Inflammatory macrophage (primary cell): ENCODE data around the gene KCNQ1OT1.

Experiments
- DNase-seq, 2 donors: peaks; one replicate each; pipeline ENCODE4 v3.0.0-alpha.2; 2020 to 2022

The KCNQ1OT1 gene

DNA sequence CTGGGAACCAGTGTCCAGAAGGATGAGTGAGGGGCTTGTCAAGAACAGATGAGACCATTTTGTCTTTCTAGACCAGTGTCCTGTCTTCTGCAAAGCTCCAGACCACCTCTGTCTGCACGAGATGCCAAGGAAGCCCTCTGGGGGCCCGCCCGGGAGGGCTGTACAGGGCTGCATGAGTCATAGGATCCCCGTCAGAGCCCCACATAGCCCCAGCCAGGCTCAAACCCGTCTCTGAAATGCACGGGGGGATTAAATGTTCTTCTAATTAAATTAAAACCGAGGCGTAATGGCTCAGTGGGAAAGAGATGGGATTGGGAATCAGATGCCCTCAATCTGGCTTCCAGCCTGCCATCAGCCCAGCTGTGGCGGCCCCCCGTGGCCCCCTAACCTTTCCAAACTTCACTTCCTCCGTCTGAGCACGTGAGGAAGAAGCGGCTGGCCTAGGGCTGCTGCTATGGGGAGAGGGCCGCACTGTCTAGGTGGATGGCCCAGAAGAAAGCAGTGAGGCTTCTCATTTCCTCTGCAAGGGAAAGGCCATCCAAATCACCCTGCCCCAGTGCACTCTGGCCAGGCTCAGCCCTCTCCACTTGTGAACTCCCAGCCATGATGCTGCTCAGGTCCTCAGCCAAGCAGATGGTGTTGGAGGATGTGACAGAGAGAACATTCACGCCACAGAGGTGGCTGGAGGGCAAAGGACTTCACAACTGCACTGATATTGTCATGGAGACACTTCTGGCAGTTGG is 32.8 kb downstream of the KCNQ1OT1 start:
- no peak for DNase-seq

DNA sequence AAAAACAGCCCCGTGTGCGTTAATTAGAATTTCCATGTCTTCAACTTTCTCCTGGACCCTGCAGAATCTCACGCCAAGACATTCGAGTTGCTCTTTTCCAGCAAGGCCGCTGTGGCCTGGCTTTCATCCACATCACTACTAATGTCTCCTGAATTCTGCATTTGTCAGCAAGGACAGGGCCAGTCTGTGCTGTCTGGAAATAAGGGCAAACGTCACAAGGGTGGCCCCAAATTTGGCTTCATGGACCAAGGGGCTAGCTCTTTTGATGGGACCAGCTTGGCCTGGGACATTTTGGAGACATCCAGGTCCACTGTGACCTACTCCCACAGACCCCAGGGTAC is 33.4 kb downstream of the KCNQ1OT1 start:
- DNase-seq, result no peak

DNA sequence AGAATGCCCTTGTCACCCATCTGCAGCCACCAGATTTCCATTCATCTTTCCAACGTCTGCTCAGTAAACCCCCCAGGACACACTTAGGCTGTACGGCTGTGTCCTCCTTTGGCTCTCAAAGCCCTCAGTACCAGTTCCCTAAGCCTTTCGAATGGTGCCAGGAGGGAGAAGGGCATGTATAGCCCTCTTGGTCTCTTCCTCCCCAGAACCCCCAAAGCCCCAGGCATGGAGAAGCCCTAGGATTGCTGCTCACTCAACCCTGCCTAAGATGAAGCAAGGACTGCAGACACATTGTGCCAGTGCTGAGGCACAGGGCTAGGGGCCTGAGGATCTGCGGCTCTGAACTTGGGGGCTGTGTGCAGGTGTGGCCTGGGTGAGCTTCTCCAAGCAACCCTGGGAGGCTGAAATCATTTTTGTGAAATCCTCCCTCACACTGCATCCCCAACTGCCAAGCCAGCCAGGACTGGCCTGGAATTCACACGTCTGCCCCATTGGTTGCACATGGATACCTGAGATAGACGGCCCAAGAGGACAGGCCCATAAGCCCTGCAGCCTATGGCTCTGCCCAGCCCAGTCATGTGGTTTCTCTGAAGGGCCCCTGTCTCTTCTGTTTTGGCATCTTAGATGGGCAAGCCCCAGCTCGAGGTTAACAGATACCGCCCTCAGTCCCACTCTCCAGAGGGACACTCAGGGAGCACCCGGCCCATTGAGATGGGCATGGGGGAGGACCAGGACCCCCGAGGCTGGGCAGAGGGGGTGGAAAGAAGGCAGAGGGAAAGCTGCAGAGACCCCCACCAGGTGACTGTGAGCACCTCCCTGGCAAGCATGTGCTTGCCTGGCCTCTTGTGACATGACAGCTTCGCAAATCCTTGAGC is 34.0 kb downstream of the KCNQ1OT1 start:
- DNase-seq, result no peak

DNA sequence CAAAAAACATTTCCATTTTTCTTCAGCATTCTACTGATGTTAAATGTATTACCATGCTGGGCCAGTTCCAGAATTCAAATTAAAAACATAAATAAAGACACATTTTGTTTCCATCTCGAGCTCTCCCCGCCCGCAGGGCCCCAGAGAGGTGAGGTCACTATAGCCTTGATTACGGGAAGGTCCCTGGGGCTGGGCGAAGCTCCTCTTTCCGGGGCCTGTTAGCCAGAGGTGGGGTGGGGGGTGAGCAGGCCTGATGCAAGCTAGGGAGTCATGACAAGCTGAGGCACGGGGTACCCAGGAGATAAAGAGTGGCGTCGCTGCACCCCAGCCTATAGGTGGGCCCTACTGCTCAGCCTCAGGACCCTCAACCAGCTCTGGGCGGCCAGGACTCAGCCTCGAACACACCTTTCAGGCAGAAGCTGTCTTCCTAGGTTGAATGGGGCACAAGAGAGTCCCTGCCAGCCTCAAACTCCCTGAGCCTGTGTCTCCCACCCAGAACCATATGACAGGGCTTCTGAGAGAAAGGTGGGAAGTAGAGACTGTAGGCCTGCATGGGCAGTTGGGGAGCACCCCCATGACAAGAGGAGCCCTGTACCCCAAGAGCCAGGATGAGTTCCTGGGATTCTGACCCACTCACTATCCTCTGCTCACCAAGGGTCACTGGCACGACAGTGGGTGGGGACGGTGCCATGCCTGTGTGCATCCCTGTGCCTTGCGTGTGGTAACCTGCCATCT is 34.8 kb downstream of the KCNQ1OT1 start:
- DNase-seq, result no peak

DNA sequence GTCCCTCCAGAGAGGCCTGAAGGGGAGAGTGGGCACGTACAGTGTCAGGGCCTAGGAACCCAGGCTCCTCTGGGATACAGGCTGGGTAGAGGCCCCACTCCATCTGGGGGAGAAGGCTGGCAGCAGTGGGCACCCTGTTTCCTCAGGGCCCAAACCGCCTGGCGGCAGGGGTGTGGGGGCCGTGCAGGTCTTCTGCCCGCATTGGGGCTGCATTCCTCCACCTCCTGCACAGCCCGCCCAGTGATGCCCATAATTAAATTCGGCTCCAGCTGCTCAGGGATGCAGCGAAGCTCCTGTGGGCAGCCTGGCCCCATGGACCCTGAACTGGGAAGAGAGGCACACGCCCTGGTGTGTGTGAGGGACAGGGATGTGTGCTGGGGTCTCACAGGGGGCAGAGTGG is 35.4 kb downstream of the KCNQ1OT1 start:
- DNase-seq, result no peak

DNA sequence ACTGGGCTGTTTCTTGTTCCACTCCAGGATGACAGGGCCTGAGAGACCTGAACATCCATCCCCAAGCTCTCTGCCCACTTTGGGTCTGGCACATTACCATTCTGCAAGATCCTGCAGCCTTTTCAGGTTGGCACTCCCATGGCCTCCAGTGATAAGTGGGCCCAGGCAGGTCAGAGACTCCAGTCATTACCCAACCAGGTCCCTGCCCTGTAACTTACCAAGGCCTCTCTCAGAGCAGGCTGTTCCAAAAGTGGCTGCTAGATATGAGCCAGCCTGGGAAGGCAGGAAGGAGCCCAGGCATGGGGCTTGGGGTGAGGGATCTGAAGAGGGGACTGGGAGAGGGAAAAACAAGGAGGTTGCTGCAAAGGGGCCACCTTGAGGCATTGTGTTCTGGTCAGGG is 35.9 kb downstream of the KCNQ1OT1 start:
- no peak for DNase-seq

DNA sequence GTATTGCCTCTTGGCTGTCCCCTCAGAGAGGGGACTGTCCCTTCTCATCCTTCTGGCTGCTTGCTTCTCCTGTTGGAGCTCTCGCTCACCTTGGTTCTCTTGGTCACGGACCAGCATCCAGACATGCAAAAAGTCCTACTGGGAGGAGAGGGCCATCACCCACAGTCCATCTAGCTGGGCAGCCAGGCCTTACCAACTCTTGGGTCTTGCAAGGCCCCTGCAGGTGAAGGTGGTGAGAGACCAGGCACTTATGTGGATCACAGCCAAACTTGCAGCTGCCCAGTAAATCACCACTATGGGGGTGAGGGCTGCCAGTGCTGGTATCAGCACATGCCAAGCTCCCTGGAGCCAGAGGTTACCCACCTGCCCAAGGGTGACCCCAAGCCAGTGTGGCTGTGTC is 36.3 kb downstream of the KCNQ1OT1 start:
- DNase-seq, result no peak

DNA sequence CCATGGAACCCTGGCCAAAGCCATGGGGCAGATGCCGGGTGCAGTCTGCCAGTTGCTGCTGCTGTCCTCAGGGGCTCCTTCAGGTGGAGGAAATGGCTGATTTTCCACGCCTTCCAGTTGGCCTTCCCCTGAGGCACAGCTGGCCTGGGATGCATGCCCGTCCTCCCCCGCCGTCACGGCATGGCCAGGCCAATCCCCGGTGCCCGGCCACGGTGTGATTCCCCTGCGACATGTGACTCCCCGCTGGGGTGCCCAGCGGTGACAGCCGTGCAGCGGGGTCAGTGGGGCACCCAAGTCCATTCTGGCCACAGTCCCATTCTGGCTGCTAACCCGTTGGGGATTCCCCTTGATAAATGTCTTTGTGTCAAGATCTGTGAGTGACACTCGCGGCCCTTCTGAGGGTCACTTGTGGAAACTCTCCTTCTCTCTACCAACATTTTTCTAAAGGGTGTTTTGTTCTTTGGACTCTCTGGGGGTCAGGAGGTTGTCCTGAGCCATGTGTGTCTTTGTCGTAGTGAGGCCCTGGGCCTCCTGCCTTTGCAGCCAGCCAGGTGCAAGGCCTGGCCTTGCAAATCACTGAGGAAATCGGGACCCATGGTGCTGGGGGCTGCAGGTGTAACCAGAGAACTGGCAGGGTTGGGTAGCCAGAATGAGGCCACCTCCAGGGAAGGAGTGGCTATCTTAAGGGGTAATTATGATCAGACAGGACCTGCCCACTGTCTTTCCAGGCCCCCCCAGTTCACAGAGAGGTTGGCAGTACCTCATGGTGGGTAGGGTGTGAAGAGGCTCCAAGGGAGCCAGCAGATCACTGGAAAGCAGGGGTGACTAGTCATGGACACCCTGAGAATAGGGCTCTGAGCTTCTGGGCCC is 37.1 kb downstream of the KCNQ1OT1 start:
- no peak for DNase-seq

DNA sequence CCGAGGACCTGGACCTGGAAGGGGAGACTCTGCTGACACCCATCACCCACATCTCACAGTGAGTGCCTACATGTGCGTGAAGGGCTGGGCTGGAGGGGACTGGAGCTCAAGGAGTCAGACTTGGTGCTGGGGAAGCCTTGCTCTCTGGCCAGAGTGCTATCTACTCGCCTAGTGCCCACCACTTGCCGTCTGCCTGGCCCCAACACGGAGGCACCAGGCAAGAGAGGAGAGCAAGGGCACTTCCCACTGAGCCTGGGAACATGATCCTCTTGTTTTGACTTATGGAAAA is 37.8 kb downstream of the KCNQ1OT1 start:
- DNase-seq, result no peak

DNA sequence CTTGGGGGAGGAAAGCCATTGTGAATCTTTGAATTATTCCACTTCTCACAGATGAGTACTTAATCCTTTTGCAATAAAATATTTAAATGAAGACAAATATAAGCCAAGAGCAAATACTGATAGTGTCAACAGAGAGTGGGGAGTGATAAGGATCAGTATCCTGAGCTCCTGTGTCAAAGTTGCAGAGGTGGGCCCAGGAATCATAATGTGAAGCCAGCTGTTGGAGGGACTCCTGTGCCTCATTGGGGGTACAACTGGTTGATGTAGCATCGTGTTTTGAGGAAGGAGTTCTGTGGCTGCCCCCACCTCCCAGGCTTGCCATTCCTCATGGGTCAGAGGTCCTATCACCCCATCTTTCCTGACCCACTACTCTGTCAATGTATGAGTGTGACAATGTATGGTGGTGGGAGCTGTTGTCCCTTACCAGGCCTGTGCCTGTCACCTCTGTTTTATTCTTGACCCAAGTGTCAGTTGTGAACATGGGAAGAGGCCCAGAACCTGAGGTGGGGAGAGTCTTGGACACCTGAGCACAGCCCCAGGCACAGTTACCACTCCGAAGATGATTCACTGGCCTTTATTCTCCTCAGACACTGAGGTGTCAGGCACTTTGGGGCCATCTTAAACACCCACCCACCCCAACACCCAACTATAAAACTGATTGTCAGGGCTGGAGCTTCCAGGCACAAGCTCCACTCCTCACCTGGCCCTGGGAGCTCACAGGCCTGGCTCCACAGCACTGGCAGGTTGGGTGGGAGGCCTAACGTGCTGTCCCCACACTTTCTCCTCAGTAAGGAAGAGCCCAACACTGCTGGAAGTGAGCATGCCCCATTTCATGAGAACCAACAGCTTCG is 38.4 kb downstream of the KCNQ1OT1 start:
- DNase-seq, result no peak

DNA sequence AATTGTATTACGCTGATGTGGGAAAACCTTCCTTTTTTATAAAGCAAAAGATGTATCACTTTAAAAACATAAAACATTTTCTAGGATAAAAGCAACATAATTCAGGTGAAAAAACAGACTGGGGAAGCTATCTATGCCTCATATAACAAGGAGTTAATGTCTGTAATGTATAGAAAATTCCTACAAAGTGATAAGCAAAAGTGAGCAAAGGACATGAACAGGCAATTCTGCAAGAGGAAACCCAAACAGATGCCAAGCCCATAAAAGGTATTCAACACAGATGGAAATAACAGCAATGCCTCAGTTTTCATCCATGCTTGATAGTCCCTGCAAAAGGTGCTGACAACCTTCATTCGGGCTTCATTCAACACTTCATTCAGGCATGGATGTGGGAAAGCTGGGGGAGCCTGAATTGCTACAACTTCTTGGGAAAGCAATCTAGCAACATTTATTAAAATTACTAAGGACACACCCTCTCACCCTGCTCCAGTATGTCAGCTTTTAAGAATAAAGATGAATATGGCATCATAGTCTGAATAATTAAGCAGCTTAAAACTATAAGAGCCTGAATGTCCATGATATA is 39.3 kb downstream of the KCNQ1OT1 start:
- no peak for DNase-seq

DNA sequence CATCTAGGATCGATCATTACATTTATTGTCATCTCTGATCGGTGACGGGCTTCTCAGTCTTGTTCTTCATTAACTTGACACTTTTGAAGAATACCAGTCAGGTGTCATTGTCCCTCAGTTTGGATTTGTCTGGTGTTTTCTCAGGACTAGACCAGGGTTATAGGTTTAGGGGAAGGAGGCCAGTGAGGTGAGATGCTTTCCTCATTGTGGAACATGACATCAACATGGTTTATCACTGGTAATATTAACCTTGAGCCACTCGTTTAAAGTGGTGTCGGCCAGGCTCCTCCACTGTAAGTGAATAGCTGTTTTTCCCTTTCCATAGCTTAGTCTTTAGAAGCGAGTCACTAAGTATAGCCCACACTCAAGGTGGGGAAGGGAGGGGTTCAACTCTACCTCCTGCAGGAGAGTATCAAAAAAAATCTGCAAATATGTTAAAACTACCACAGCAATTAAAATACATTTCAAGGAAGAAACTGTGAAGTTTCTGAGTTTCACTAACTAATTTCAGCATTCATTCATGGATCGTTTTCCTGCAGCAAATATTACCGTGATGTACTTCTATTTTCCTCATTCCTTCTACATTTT is 42.0 kb downstream of the KCNQ1OT1 start:
- no peak for DNase-seq

DNA sequence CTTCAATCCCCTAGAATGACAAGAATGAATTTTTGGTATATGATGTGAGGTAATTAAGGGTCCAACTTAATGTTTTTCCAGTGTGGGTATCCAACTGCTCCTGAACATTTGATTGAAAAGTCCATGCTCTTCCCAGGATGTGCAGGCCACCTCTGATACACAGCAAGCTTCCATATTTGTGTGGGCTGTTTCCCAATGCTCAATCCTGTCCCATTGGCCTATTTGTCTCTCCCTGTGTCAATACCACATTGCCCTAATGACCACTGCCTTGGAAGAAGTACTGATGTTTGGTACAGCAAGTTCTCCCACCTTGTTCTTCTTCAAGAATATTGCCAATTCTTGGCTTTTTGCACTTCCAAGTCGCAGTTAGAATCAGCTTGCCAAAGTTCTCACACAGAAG is 42.9 kb downstream of the KCNQ1OT1 start:
- no peak for DNase-seq

DNA sequence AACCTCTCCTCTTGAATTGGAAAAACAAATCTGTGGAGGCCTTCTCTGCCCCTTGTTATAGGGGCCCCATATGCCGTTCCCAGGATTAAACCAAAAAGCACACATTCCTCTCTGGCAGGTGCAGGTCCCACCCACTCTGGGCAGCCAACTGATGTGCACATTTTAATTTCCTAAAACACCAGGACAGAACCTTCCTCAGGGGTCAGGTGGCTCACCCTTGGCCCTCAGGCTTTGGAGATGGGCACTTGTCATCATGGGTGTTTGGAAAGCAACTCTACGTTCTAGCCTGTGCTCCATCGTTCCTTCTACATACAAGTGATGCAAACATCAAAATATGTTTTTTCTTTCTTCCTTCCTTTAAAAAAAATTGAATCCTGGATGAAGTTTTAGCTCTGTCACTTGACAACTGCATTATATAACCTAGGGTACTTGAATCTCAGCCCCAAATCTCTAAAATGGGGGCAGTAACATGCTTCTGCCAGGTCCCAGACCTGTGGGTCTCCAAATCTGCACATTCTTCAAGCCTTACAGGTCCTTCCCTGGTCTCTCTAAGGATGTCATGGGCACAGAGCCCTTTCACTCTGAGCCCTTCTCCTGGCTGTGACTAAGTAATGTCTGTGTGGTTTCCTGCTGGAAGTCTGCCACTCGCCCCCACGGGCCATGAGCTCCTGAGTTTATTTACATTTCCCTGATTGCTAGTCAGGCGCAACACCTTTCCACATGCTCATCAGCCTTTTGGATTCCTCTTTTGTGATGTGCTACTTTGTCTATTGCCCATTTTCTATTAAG is 43.8 kb downstream of the KCNQ1OT1 start:
- DNase-seq, result peak; percentile 5 to 6

DNA sequence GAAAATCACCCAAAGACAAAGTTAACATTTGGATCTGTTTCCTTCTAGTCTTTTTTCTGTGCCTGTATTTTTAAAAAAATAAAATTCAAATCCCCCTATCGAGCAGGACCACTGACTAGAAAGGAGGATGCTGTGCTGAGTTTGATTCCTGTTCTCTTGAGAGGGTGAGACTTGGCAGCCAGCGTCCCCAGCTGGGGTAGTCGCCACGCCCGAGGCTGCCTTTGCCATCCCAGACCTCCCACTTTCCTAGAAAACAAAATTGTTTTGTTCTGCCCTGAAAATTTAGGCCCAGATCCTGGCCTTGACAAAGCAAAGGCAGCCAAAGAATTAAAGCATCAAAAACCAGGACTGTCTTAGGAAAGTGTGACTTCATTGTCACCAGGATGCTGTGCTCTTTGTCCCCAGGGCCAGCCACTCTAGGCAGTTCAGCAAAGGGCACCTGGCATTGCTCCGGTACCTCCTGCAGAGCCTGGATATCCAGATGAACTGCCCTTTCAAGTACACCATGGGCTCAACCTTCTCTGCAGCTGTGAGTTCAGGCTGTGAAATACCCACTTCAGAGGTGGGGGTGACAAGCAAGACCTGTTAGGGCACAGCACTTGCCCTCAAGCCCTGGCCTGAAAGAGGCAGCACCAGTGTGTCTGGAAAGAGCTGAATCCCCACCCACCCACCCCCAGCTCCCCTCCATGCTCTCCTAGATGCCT is 44.6 kb downstream of the KCNQ1OT1 start:
- DNase-seq, result no peak

DNA sequence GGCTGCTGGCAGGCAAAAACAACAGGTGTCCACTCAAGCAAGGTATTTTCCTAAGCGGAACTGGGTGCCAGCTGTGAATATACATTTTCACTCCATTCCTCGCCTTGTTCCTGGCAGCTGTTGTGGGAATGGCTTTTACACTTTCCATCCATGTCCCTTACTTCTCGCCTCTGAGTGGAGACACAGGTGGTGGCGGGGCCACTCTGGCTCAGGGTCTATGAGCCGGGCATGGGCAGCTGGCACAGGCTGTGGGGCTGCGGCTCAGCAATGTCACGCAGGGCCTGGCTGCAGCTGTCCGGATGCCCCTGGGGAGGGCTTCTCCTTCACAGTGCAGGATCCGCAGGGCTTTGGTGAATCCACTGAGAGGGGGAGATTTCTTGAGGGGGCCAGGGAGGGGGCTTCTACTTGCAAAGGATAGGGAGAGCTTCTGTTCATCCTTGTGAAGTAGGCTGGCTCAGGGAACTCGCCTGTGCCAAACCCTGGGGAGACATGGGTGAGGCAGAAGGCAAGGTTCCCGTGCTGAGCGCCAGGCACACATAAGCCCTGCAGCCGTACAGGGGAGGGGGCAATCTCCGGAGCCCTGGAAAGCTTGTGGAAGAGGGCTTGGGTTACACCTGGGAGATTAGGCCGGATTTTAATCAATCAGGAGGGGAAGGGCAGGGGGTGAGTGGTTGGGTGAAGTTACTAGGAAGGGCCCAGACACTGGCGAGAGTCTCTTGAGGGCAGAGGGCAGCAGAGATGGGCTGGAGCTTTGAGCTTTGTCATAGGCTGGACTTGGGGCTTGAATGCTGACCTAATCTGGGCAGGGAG is 45.7 kb downstream of the KCNQ1OT1 start:
- no peak for DNase-seq

DNA sequence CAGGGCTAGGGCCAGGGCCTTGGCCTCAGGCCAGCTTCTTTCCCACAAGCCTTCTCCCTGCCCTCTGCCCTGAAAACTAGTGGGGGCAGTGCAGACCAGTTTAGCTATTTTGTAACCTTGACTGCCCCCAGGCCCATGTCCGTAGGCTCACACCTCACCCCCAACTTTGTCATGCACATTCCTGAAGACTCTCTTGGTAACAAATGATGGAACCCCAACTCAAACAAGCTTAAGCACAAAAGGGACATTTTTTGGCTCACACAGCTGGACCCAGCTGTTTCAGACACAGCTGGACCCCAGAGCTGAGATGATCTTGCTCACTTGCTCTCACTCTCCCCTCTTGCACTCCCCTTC is 46.6 kb downstream of the KCNQ1OT1 start:
- no peak for DNase-seq

DNA sequence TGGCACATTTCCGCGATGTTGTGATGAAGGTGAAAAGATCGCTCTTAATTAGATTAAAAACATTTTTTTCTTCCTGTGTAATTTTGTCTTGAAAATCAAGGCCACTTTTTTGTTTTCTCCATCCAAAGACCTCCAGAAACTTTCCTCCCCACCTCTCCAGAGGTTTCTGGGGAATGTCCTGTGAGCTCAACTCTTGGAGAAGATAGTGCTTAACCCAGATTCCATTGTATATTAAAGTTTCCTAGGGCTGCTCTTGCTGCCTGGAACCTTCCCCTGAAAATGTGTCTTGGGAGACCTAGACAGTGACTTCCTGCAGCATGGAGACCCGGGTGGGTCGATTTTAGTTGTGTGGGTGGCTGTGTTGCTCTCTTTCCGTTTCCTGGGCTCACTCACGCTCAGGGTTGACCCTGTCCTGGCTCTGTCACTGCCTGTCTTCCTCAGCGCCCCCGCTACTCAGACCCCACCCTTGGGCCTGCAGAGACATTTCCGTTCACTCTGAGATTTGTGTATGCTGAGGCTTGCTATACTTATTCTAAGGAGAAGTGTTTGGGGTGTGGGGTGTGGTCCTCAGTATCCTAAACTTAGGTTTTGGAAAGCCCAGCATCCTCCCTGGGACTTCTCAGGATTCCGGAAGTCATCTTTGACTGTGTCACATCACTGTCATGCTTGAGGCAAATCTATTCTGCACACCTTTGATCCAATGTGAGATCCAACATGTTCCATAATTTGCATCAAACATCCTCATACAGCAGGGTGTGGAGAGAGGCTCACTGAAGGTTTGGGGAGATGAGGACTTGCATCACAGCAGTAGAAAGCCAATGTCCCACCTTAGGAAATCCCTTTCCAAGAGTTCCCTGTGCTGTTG is 47.2 kb downstream of the KCNQ1OT1 start:
- no peak for DNase-seq
